Right lobe of liver (tissue), 6 donors: ENCODE measurements around the gene GALNTL6. TPM values are rescaled to one million over a fixed set of nuclear protein-coding genes. Genes with fewer than 3 reads are reported as not detected.

ENCODE experiments used
- ATAC-seq, 4 donors: fragments of 200-7000 bp; cut with Tn5 transposase; one replicate each; pipeline ENCODE4 v1.9.1; 2020; ENCODE audit warnings: mild to moderate bottlenecking in 4 of 4, moderate library complexity in 4 of 4
- DNase-seq, 3 donors: peaks; one replicate each; pipeline ENCODE4 v3.0.0-alpha.2; 2020
- H3K27ac ChIP-seq, 3 donors: fragments of 200-600 bp; one replicate each; pipeline ENCODE4 v1.8.0; 2022
- H3K27me3 ChIP-seq, 2 donors: fragments of 200-600 bp; one replicate each; pipeline ENCODE4 v1.8.0; 2022
- H3K36me3 ChIP-seq, 4 donors: fragments of 200-600 bp; sonication (generic) in 1 of 4; one replicate each; pipeline versions ENCODE4 v1.5.1 to v1.8.0; 2017 to 2022; ENCODE audit warnings: control low read depth in 1 of 4
- H3K4me1 ChIP-seq, 4 donors: fragments of 200-600 bp; sonication (generic) in 1 of 4; one replicate each; pipeline versions ENCODE4 v1.5.1 to v1.8.0; 2017 to 2022; ENCODE audit warnings: control low read depth in 1 of 4
- H3K4me3 ChIP-seq, 3 donors: fragments of 200-600 bp; one replicate each; pipeline ENCODE4 v1.8.0; 2022
- H3K9me3 ChIP-seq, 4 donors: fragments of 200-600 bp; sonication (generic) in 1 of 4; one replicate each; pipeline versions ENCODE4 v1.5.1 to v1.8.0; 2017 to 2022; ENCODE audit warnings: control low read depth in 1 of 4
- POLR2A ChIP-seq: fragments of 450-650 bp; IDR thresholded peaks from one replicate; pipeline ENCODE4 v1.6.1; 2017; ENCODE audit warnings: antibody characterized with exemption, mild to moderate bottlenecking
- WGBS: methylation state at CpG from one replicate; pipeline ENCODE4 v1.1.6; 2018; ENCODE audit warnings: low coverage, low lambda C conversion rate; ENCODE audit not compliant: insufficient coverage; ENCODE audit errors: missing lambda C conversion rate; 5-methylcytosine and 5-hydroxymethylcytosine counted together
- intact Hi-C, 2 donors: fragments of 100-400 bp; cut with DNase I; formaldehyde crosslinking; loops; one replicate each; pipeline versions ENCODE4 v1.11.2 to v1.14.1; 2022
- total RNA-seq, 6 experiments: library from RNA; depleted of rRNA in 2 of 6; stranded (reverse); fragments of >200 nt in 2 of 6; fragmentation: NEBNext Ultra II Directional in 3 of 6; extraction: Animal tissue kit (Norgen Biotek cat#: 25700) in 3 of 6; gene quantifications; one replicate each; pipeline versions ENCODE4 v1.1.0 to v1.2.4, GENCODE V29; 2016 to 2023
- TF ChIP-seq, protein P1 (sequence below), 4 donors: fragments of 200-600 bp in 3 of 4; fragments of 450-650 bp in 1 of 4; IDR thresholded peaks; one replicate each; pipeline versions ENCODE4 v1.5.1 to v1.8.0; 2016 to 2022; ENCODE audit warnings: antibody characterized with exemption in 4 of 4, mild to moderate bottlenecking in 2 of 4
- donor health status: DM: no; HTN: yes; CAD: no.
- donor health status: DM: no; HTN: no; CAD: no.
- donor health status: DM: no; HTN: no; CAD: no.
- donor health status: DM: no; HTN: yes; CAD: no.
- donor health status: DM: no; HTN: yes; CAD: no.

Gene GALNTL6
- total RNA-seq, 6 experiments from 2014 or later = 0.15 to 1.1 (median 0.30) TPM; not detected in 3

DNA sequence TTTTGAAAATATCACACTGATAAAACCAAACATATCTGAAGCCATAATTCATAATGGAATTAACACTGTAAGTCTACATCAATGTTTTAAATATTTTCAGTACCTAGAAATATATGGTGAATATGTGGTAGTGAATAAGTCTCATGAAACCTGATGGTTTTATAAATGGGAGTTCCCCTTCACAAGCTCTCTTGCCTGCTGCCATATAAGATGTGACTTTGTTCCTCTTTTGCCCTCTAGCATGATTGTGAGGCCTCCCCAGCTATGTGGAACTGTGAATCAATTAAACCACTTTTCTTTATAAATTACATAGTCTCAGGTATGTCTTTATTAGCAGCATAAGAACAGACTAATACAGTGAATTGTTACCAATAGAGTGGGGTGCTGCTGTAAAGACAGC is 818.6 kb downstream of the GALNTL6 start:
- no peak for ATAC-seq
- no peak overlapping the region for H3K27ac ChIP-seq

DNA sequence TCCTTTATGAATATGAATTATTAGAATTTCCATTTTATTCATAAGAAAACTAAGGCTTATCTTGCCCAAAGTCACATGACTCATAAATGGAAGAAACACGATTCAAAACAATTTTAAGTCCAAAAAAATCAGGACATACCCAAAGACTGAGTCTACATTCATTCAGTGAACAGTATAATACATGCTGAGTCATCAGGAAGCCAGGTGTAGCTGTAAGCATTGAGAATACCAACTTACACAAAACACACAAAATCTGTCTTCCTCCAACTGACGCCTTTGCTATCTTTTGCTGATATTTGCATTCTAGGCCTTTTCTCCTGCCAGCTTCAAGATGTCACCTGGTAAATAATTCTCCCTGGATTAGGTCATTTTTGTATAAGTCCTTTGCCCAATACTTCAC is 835.3 kb downstream of the GALNTL6 start:
- WGBS = 55% methylated on average over 2 of the region's 2 CpGs
- no peak for ATAC-seq

More for the DNA sequence above, 818.6 kb downstream of the GALNTL6 start:
- intact Hi-C loops = no loop called here
- Histone ChIP-seq H3K36me3 (no peaks in the 10 kb centered on the region), H3K4me3 (no peak overlapping the region), H3K27me3 (no peaks in the 10 kb centered on the region), H3K4me1 (no peaks in the 10 kb centered on the region), H3K9me3 (no peaks in the 10 kb centered on the region)
- DNase-seq = no peak
- TF ChIP-seq POLR2A = no peak
- TF ChIP-seq, protein P1, sequence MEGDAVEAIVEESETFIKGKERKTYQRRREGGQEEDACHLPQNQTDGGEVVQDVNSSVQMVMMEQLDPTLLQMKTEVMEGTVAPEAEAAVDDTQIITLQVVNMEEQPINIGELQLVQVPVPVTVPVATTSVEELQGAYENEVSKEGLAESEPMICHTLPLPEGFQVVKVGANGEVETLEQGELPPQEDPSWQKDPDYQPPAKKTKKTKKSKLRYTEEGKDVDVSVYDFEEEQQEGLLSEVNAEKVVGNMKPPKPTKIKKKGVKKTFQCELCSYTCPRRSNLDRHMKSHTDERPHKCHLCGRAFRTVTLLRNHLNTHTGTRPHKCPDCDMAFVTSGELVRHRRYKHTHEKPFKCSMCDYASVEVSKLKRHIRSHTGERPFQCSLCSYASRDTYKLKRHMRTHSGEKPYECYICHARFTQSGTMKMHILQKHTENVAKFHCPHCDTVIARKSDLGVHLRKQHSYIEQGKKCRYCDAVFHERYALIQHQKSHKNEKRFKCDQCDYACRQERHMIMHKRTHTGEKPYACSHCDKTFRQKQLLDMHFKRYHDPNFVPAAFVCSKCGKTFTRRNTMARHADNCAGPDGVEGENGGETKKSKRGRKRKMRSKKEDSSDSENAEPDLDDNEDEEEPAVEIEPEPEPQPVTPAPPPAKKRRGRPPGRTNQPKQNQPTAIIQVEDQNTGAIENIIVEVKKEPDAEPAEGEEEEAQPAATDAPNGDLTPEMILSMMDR (IDR thresholded peaks at IDR 0.05) = no peak

DNA sequence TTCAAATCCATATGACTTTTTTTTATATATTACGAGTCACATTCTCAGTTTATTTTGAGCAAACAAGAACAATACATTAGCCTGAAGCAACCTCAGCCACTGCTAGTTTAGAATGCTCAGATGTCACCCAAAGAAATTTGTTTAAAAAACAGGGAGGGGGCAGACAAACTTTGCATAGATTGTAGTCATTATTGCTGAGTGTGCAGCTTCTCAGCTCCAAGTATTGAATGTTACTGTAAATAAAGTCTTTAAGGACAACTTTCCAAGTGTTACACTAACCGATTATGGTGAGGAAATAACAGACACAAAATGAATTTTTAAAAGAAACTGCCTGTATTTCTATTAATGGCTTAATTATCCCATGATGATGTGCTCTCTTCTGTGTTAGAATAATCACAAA is 835.9 kb downstream of the GALNTL6 start:
- H3K27ac ChIP-seq = no peak overlapping the region
- TF ChIP-seq, protein P1 (IDR thresholded peaks at IDR 0.05) = no peak
- TF ChIP-seq POLR2A = no peak
- H3K36me3 ChIP-seq = no peaks in the 10 kb centered on the region
- H3K4me1 ChIP-seq = no peaks in the 10 kb centered on the region
- DNase-seq (no peak), ATAC-seq (no peak)
- intact Hi-C loops = no loop called here
- WGBS = 55% methylated on average over 2 of the region's 2 CpGs
- no peak overlapping the region for H3K4me3 ChIP-seq
- no peaks in the 10 kb centered on the region for H3K9me3 ChIP-seq
- no peaks in the 10 kb centered on the region for H3K27me3 ChIP-seq

More for the DNA sequence above, 835.3 kb downstream of the GALNTL6 start:
- intact Hi-C loops = no loop called here
- Histone ChIP-seq H3K27me3 (no peaks in the 10 kb centered on the region), H3K4me3 (no peak overlapping the region), H3K9me3 (no peaks in the 10 kb centered on the region), H3K4me1 (no peaks in the 10 kb centered on the region), H3K36me3 (no peaks in the 10 kb centered on the region), H3K27ac (no peak overlapping the region)
- DNase-seq = no peak
- TF ChIP-seq POLR2A = no peak
- TF ChIP-seq, protein P1 (IDR thresholded peaks at IDR 0.05) = no peak

DNA sequence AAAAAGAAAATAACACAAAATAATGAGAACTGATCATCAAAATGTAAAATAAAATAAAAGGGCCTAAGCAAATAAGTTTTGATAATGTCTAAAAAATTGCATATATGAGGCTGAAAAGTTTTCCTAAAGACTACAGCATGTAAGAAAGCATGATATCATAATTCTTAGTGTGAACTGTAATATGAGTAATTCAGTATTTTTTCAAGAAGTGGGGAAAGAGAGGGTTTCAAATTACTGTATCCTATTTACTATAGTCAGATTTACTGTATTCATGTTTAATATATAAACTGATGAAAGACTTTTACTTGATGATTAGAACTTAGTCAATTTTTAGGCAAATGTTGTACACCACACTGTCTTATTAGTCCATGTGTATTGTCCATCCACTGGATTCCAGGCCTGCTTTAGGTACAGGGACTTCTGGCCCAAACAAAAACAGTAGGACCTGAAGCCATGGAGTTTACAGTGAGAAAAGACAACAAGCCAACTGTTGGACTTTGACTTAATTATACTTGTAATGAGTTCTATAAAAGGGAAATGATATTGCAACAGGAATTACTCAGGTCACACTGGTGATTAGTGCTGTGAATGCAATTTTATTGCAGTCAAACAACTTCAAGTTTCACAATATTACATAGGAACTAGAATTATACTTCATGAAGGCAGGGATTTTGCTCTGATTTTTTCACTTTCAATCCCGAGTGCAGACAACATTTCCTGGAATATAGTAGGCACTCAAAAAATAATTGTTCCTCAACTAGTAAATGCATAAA is 837.7 kb downstream of the GALNTL6 start:
- Histone ChIP-seq H3K9me3 (no peaks in the 10 kb centered on the region), H3K4me3 (no peak overlapping the region), H3K36me3 (no peaks in the 10 kb centered on the region), H3K27ac (no peak overlapping the region), H3K4me1 (no peaks in the 10 kb centered on the region), H3K27me3 (no peaks in the 10 kb centered on the region)
- intact Hi-C loops = no loop called here
- no peak for DNase-seq
- 31% methylated on average over 1 of the region's 1 CpG for WGBS
- TF ChIP-seq, protein P1 (IDR thresholded peaks at IDR 0.05) = no peak
- TF ChIP-seq POLR2A = no peak
- ATAC-seq = no peak
